ENCODE data around the gene SUFU.

DNA sequence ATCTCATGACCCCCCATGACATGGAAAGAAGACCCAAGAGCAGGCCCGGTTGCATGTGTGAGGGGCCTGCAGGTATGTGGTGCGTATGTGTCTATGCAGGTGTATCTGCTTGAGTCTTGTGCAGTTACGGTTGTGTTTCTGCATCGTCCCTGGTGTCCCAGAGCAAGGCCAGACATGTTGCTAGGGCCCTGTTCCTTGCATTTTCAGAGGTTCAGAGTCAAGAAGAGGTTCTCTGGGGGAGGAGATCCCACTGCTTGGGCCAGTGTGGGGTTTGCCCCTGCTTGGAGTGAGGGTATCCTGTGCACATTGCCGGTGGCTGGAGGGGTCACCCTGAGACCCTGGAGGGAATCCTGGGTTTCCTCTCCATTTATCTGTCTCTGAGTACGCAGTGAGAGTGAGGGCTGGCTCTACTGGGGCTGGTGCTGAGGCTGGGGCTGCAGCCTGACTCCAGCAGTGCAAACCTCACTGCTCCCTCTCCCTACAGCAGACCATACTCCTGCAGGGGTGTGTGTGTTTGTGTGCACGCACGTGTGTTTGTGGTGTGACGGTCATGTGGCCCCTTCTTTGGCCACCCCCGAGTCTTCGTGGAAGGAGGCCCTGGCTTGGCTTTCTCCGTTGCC, 144.6 kb downstream of the SUFU start:
- TF ChIP-seq, protein P1, sequence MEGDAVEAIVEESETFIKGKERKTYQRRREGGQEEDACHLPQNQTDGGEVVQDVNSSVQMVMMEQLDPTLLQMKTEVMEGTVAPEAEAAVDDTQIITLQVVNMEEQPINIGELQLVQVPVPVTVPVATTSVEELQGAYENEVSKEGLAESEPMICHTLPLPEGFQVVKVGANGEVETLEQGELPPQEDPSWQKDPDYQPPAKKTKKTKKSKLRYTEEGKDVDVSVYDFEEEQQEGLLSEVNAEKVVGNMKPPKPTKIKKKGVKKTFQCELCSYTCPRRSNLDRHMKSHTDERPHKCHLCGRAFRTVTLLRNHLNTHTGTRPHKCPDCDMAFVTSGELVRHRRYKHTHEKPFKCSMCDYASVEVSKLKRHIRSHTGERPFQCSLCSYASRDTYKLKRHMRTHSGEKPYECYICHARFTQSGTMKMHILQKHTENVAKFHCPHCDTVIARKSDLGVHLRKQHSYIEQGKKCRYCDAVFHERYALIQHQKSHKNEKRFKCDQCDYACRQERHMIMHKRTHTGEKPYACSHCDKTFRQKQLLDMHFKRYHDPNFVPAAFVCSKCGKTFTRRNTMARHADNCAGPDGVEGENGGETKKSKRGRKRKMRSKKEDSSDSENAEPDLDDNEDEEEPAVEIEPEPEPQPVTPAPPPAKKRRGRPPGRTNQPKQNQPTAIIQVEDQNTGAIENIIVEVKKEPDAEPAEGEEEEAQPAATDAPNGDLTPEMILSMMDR (IDR thresholded peaks at IDR 0.05 in 8 of 11, conservative IDR thresholded peaks at IDR 0.05 in 3 of 11) = no peak
- TF ChIP-seq POLR2AphosphoS5 (IDR thresholded peaks at IDR 0.05) (no peak), POLR2A (IDR thresholded peaks at IDR 0.05) (no peak)

All from spleen (tissue), 7 donors.